ENCODE data around the gene IGSF5.

DNA sequence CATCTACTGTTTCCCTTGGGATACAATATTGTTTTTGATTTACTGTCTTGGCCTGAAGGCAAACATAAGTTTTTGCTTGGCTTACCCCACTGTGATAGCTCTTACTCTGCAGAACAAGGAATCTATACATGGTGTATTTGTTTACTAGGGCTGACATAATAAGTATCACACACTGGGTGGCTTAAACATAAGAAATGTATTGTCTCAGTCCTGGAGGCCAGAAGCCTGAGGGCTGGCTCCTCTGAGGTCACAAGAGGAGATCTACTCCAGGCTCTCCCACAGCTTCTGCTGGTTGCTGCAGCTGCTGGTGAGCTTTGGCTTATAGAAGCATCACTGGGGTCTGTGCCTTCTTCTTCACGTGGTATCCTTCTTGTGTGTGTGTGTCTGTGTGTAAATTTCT is 30.7 kb upstream of the IGSF5 start:
- TF ChIP-seq, protein P1, sequence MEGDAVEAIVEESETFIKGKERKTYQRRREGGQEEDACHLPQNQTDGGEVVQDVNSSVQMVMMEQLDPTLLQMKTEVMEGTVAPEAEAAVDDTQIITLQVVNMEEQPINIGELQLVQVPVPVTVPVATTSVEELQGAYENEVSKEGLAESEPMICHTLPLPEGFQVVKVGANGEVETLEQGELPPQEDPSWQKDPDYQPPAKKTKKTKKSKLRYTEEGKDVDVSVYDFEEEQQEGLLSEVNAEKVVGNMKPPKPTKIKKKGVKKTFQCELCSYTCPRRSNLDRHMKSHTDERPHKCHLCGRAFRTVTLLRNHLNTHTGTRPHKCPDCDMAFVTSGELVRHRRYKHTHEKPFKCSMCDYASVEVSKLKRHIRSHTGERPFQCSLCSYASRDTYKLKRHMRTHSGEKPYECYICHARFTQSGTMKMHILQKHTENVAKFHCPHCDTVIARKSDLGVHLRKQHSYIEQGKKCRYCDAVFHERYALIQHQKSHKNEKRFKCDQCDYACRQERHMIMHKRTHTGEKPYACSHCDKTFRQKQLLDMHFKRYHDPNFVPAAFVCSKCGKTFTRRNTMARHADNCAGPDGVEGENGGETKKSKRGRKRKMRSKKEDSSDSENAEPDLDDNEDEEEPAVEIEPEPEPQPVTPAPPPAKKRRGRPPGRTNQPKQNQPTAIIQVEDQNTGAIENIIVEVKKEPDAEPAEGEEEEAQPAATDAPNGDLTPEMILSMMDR (conservative IDR thresholded peaks at IDR 0.05; ENCODE audit: low read depth, low read length) = no peak
- TF ChIP-seq POLR2A (IDR thresholded peaks at IDR 0.05; ENCODE audit: low read depth, low read length) = no peak
- TF ChIP-seq SMC3 (IDR thresholded peaks at IDR 0.05; ENCODE audit: low read depth, low read length) = no peak
- TF ChIP-seq CEBPB (IDR thresholded peaks at IDR 0.05; ENCODE audit: low read depth, low read length) = no peak
- no peak for TF ChIP-seq RAD21 (IDR thresholded peaks at IDR 0.05; ENCODE audit: low read length)

Data from IMR-90 (cell line).